ENCODE data around the gene BEND6. TPM values are rescaled to one million over a fixed set of nuclear protein-coding genes. Genes with fewer than 3 reads are reported as not detected.

The BEND6 gene
- total RNA-seq, 1 donor from 2014 or later, result 0.46 TPM

DNA sequence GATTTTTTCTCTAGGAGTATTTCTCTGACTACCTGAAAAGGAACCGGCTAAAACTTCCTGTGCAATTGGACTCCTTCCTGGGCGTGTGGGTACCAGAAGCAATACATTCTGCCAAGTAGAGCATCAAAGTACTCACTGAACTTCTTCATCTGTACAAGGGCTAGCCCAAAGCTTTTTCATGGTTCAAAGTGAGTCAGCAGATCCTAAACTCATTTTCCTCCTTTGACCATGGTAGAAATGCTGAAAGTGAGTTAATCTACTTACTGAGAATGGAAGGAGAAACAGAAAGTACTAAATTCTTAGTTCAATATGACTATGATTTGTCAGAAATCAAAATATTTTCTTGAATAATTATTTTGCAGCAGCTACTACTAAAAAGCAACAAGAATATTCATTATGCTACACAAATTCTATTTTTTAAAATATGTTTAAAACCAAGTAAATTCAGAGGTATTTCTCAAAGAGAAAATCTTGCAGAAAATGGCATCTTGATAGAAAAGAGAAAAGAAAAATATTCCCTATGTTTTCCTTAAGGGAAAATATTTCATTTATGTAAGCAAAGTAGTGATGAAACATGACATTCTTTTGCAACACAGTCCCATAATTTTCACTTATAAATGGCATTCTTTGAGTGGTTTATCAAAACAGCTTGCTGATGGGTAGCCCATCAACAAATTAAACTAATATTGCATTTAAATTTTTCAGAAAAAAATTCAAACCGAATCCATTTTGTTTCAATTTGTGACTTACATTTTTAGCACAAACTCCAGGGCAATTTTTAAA, 3.7 kb upstream of the BEND6 start:
- H3K9me3 Mint-ChIP-seq (ENCODE audit: low read depth), result no peaks in the 10 kb centered on the region
- peaks cover 51% of the 10 kb centered on the region for H3K27me3 Mint-ChIP-seq
- no peaks in the 10 kb centered on the region for H3K36me3 Mint-ChIP-seq (ENCODE audit: insufficient read depth)
- TF ChIP-seq, protein P1, sequence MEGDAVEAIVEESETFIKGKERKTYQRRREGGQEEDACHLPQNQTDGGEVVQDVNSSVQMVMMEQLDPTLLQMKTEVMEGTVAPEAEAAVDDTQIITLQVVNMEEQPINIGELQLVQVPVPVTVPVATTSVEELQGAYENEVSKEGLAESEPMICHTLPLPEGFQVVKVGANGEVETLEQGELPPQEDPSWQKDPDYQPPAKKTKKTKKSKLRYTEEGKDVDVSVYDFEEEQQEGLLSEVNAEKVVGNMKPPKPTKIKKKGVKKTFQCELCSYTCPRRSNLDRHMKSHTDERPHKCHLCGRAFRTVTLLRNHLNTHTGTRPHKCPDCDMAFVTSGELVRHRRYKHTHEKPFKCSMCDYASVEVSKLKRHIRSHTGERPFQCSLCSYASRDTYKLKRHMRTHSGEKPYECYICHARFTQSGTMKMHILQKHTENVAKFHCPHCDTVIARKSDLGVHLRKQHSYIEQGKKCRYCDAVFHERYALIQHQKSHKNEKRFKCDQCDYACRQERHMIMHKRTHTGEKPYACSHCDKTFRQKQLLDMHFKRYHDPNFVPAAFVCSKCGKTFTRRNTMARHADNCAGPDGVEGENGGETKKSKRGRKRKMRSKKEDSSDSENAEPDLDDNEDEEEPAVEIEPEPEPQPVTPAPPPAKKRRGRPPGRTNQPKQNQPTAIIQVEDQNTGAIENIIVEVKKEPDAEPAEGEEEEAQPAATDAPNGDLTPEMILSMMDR (IDR thresholded peaks at IDR 0.05; ENCODE audit: unreplicated experiment), result no peak
- no peak overlapping the region for H3K27ac Mint-ChIP-seq
- H3K4me1 Mint-ChIP-seq (ENCODE audit: low read depth), result peaks cover 6% of the 10 kb centered on the region
- no peak for DNase-seq (ENCODE audit: low spot score, unreplicated experiment)
- no peak overlapping the region for H3K4me3 Mint-ChIP-seq (ENCODE audit: low read depth)

DNA sequence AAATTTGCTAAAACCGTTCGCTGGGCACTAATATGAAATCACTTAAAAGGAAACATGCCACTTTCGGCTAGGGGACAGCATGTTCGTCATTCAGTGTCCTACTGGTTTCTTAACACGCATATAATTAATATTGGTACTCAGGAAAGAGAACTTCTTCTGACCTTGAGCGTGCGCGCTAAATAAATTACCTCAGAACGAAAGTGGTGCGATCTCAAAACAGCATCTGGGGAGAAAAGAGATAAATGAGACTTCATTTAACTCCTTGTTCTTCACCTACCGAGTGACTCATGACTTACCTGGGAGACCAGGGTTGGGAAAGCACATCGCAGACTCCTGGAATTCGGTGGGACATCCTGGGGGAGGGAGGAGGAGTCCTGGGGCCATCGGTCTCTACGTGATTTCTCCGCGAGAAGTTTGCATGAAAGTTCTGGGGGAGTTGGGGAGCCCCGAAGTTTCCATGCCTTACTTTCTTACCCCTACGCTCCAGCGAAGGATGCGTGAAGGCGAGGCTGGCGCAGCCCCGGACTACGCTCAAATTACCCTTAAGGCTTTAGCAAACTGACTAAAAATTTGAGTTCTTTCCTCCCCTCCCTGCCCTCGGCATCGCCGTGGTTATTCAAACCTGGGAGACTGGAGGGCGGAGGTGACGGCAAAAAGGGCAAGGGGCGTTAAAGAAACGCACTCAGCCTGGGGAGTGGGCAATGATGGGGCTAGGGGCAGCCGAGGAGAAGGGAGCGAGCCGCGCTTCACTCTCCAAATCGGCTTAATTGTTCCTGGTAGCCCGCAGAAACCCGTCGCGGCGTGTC, 1.1 kb upstream of the BEND6 start:
- peak overlapping the region; percentile 89 for H3K4me3 Mint-ChIP-seq (ENCODE audit: low read depth)
- H3K9me3 Mint-ChIP-seq (ENCODE audit: low read depth), result no peaks in the 10 kb centered on the region
- H3K36me3 Mint-ChIP-seq (ENCODE audit: insufficient read depth), result no peaks in the 10 kb centered on the region
- H3K4me1 Mint-ChIP-seq (ENCODE audit: low read depth), result peaks cover 6% of the 10 kb centered on the region
- TF ChIP-seq, protein P1 (IDR thresholded peaks at IDR 0.05; ENCODE audit: unreplicated experiment), result no peak
- peak overlapping the region; percentile 72 for H3K27ac Mint-ChIP-seq
- DNase-seq (ENCODE audit: low spot score, unreplicated experiment), result no peak
- peaks cover 67% of the 10 kb centered on the region for H3K27me3 Mint-ChIP-seq

DNA sequence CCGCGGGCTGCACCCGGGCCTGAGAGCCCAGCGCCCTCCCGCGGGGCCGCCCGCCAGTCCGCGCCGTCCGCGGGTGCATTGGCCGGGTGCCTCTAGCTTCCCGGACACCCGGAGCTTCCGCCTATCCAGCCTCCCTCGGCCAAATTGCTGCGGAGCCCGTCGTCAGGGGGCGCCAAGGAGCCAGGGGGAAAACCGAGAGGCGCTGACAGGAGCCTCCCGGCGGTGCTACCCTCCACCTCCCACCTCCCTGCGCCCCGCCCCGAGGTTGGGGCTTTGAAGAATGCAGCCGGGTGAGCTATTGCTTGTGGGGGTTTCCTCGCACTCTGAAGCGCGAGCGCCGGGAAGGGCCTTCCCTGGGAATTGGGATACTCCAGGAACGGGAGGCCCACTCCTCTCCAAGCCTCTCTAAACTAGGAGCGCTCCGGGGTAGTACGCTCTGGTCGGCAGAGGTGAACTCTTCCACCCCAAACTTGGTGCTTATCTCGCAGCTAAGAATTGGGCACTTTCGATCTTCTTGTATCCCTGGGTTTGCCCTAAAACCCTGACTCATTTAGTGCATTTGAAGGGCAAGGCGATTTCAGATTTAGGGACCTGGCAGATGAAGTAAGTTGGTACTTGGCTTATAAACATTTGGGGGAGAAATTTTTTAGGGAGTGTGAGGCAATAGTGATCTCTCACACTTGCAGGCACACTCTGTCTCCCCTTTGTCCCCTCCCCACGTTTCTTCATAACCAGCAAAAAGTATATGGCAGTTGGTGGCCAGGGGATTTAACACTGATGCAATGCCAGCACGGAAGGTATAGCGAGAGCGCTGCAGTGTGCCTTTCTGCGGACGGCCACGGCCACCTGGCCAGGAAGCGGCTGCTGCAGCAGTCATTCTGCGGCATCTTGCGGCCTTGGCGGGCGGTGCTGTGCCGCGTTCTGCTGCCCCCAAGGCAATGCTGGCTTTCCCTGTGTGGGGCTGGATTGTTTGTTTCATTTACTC, 556 bp downstream of the BEND6 start:
- Mint-ChIP-seq H3K27ac (peak overlapping the region; percentile 78), H3K4me3 (ENCODE audit: low read depth) (peak overlapping the region; percentile 72), H3K27me3 (peaks cover 68% of the 10 kb centered on the region), H3K36me3 (ENCODE audit: insufficient read depth) (no peaks in the 10 kb centered on the region), H3K4me1 (ENCODE audit: low read depth) (peaks cover 6% of the 10 kb centered on the region), H3K9me3 (ENCODE audit: low read depth) (no peaks in the 10 kb centered on the region)
- DNase-seq (ENCODE audit: low spot score, unreplicated experiment), result peak; percentile 86
- TF ChIP-seq, protein P1 (IDR thresholded peaks at IDR 0.05; ENCODE audit: unreplicated experiment), result peak; percentile 86

DNA sequence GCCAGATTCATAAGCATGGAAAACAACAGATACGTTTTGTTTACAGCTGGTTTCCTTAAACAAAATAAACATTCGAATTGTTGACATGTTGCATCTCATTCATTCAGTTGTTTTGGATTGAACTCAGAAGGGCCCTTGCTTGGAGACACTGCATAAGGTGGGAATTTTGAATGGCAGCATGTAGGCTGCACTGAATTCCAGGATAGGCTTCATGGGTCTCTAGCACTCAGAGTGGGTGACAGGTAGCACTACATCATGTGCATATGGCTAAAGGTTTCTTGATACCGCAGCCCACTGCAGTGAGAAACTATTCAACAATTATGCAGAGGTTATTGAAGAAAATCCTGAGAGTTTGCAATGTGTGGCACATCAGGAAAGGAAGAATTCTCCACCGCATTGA, 1.6 kb downstream of the BEND6 start:
- Mint-ChIP-seq H3K36me3 (ENCODE audit: insufficient read depth) (no peaks in the 10 kb centered on the region), H3K27ac (no peak overlapping the region), H3K4me3 (ENCODE audit: low read depth) (no peak overlapping the region), H3K4me1 (ENCODE audit: low read depth) (peaks cover 6% of the 10 kb centered on the region), H3K9me3 (ENCODE audit: low read depth) (no peaks in the 10 kb centered on the region), H3K27me3 (peaks cover 64% of the 10 kb centered on the region)
- TF ChIP-seq, protein P1 (IDR thresholded peaks at IDR 0.05; ENCODE audit: unreplicated experiment), result no peak
- DNase-seq (ENCODE audit: low spot score, unreplicated experiment), result no peak
